NCI-H2171 treated with DMSO at 0.1 percent for 48 hours (cell line): ENCODE measurements around the gene DNAH7.
"Not testable (repeated sequence)": the region's sequence is repeated elsewhere in the genome, so short reads cannot be mapped to it uniquely, and the experiment has no call there.

Source experiments
- DNase-seq: peaks from one replicate; lab custom pipeline; 2025; lab: John Stamatoyannopoulos, UW

The DNAH7 gene

DNA sequence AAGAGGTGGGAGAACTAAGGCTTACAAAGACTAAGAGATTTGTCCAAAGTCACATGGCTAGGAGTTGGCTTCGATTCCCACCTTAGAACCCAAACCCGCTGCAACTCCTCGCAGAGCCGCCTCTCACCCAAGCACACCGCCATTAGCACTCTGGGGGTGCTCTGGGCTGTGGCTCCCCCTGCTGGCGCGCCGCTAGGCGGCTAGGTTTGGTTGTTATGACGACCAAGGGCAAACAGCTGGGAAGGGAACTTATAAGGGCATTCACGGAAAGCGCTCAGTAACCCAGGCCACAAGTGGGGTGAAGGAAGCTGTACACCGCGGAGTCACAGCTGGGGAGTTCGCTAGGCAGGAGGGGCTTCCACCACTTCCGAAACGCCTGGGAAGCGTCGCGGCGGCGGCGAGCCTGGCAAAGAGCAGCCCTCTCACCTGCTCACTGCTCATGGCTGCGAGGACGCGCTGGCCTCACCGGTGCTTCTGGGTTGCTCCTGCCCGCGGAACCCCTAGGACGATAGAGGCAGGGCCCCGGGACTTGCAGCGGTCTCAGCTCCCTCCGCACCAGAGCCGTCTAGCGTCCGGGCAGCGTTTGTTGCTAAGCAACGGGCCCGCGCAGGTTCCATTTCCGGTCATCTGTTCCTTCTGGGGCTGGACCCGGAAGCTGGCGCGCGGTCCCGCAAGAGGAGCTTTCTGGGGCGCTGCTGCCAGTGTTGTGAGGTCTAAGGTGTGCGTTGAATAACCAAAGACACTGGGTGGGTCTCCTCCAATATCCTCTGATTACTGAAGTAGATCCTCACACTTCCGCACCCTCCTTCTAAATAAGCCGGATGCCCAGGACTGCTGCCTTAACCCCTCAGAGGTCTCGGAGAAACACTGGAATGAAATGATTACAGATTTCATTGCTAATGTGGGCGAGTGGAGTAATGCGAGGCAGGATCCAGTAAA is at the start of gene DNAH7:
Gene DNAH7 (minus strand): TSS at position 567 of the 939 bp plus-strand sequence. CDS start 126 bp downstream, at position 441.
- DNase-seq, result peak; percentile 88

DNA sequence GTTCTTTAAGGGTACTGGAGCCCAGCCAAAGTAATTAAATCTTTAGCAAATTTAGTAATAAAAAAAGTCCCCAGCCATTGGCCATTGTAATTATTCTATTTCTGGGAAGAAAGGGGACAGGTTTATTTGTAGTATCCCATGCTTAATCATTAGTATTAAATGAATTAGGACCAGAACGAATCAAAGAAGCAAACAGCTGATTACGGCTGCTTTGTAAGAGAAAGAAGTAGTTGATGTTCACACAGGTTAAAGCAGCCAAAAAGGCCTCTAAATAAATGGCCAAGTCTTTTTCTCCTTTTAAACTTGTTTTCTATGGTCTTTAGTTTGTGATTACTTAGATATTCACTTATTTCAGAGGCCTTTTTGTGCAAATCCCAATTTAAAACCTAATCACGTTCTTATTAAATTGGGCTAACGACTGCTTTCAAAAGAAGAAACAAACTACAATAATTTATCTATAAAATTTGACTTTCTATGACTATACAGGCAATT is 48.6 kb upstream of the DNAH7 start:
- DNase-seq, result no peak

DNA sequence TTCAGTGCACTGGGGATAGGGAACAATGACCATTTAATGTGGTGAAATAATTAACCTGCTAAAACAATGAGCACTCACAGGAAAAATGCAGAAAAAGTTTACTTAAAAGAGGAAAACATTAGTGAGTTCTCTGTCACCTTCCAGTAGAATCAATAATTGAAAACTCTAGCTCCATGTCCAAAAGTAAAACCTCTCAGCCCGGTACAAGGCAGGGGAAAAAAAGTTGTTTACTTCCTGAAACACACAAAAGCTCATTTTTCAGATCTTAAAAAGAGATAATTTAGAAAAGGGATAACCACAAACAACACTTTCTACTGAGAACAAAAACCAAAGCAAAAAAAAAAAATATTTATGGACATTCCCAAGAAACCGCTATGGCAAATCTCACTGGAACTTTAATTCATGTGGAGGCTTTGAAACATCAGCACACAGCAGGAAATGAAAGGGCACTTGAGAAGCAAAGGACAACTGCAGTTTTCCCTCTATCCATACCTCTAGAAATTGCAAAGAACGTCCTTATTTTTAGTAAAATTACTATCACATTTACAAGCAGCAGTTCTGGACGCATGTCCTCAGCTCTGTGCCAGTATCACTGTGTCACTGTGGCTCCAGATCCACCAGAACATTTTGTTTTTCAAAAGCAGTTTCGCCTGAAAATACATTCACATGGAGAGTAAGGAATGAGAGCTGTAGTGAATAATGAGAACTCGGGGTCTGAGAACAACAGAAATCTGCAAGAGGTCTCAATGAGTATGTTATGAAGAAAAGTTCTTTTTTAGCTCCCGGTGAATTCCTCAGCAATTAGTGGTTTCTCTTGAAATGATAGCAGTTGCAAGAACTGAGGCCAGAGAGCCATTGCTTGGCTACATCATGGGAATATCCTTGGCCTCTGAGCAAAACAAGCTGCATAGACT is 44.7 kb upstream of the DNAH7 start:
- DNase-seq, result no peak

DNA sequence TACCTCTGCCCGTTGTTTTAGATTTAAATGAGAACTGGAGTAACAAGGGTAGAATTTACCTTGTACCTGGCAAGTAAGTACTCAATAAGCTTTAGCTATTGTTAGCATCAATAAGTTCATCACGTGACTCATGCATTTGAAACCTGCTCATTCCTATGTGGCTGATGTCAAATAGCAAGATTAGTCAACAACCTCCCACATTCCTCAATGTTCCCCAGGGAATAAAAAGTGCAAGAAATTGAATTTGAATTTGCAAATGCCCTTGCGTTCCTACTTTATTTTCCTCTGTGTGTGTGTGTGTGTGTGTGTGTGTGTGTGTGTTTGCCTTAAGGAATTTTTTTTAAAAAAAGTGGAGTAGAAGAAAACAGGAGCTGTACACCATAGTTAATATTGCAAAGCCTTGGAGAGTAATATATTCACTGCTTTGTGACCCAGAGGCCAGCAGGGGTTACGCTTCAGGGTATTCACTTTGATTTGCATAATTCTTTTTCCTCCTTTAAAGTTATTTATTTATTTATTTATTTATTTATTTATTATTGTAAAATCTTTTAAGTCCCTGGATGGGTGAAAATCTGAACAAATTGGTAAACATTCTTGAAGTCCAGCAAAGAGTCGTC is 43.9 kb upstream of the DNAH7 start:
- no peak for DNase-seq

DNA sequence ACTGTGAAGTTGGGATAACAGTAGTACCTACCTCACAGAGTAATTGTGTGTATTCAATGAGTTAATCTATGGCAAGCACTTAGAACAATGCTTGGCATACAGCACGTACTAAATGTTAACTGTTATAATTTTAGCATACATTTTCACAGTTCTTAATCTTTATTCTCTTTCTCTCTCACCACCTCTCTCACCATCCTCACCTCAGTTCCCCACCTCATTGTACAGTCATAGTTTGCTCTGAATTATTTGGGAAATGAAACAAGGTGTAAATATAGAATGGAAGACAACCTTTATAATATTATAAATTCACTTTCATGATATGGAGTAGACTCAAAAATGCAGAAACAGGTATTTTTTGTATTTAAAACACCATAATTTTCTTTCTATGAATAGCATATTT is 40.0 kb upstream of the DNAH7 start:
- no peak for DNase-seq

DNA sequence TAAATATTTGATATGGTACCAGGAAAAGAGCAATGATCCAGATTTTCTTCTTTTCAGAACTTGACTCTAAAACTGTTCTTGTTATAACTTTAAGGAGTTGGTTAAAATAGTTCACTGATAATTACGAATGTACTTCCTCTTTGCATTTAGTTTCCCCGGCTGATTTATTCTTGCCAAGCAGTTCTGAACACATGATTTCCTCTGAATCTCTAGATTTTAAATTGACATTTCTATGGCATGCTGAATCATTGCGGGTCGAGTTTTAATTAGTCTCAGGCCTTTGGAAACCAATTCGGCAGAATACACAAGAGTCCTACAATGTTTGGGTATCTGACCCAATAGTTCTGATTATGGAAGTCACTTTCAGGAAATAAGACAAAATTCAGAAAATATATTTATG is 37.3 kb upstream of the DNAH7 start:
- no peak for DNase-seq

DNA sequence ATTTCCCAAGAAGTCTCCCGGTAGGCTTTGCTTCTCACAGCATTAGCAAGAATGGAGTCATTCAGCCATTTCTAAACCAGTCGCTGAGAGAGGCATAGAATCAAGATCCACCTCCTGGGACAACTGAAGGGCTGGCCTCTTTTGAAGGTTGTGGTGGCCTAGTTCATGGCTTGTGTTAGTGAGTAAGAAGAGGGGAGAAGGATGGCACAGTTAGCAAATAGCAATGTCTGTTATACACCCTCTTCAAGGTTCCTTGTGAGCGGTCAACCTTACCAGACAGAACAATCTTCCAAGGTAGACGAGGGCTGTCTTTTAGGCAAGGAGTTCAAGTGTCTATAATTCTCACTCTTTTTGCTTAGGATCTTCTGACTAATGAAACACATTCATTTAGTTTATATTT is 35.4 kb upstream of the DNAH7 start:
- DNase-seq, result no peak

DNA sequence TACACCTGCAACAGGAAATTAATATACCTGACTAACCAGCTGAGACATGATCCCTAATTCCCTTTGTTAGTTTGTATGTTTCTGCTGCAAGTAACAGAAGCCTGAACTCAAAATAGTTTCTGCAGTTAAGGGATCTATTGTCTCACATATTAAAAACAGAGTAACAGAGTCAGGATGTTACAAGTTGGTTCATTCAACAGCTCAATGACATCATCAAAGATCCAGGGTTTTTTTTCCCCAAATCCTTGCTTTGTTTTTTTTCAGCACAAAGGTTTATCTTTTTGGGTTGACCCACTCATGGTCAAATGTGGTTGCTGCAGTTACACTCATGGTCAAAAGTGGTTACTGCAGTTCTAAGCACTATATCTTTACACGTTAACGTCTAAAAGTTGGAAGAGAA is 35.0 kb upstream of the DNAH7 start:
- DNase-seq, result no peak

DNA sequence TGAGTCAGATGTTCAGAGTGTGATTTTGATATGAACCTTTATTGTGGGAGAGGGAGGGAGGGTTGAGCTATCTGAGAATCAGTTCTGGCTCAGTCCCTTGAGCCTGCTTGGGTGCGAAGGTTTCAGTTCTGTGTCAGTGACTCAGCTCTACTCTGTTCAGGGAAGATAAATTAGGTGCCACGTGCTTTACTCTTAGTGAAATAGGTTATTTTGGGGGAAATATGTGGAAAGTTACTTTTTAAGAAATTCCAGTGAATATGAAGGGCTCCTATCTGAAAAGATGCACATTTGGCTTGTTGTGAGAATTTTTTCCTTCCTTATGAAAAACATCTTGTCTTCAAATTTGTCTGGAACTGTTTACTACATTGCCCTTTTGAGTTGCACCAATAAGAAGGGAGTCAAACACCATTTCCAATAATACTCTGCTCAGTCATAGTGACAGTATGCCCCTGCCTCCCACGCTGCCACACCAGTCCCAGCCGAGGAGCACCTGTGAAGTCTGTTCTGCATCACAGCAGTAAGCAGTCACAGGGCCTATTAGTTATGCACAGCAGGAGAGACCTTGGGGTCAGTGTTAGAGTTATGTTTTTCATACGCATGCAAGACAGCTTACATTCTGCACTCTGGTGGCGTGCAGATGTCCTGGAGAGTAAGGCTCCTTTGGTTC is 32.8 kb upstream of the DNAH7 start:
- no peak for DNase-seq

DNA sequence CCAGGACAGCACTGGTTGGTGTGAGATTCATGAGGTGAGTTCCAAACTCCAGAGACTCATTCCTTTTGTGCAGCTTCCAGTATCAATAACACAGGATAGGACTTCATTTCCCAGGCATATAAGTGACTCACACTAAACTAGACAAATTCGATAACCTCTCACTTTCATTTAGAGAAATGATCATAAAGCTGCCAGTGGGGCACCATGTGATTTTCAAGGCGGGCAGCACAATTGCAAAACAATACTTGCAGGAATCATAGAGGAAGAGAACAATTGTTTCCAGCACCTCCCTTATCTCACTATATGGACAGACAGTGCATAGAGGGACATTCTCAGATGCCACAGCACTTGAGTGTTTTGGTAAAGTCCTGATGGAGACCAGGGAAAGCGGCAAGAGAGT is 31.3 kb upstream of the DNAH7 start:
- no peak for DNase-seq

DNA sequence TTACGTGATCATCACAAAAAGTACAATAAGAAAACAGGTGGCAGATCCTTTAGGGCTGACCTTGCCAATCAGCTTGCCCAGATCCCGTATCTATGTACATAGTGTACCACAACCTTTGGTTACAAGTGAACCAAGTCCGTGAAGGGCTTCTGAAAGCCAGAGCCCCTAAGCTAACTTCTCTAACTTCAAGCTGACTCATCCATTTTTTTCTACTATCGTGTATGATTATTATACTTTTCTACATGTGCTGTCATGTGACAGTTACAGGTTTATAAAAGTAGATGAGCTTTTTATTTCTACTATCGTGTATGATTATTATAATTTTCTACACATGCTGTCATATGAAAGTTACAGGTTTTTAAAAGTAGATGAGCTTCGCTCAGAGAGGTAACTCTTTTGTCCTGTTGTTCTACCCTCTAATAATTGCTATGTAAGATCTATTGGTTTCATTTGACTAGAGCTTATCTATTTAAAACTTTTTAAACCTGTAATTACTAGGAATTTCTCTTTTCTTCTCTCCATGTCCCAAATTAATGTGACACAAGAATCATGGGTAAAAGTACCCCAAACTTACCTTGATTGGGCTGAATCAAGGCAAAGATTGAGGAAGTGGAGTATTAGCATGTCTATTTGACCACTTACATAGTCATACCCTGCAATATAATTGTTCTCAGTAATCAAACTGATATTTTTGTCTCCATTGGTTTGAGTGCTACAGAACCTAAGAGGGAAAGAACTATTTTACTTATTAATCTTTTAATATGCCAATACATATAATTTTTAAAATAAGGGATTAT is 29.4 kb upstream of the DNAH7 start:
- no peak for DNase-seq

DNA sequence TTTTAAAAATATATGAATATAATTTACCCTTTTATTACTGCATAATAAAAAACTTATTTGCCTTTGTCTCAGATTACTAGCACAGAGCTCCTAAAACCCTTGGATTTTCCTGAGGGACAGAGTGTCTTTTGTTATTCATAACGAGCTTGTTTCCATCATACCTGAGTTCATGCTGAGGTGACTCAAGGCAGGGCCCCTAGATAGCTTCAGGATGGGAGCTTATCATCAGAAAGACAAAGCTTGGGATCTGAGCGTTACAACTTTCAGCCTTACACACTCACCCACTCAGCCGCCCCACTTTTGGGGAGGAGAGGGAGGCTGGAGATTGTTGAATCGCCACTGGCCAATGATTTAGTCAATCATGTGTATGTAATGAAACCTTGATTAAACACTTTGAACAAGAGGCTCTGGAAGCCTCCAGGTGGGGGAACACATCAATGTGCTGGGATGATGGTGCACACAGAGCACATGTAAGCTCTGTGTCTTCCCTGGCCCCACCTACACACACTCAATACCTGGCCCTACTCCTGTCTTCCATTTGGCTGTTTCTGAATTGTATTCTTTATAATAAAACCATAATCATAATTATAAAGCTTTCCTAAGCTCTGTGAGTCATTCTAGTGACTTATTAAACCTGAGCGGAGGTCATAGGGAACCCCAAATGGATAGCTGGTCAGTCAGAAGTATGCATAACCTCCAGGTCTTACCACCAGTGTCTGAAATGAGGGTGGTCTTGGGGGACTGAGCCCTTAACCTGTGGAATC is 28.5 kb upstream of the DNAH7 start:
- no peak for DNase-seq

DNA sequence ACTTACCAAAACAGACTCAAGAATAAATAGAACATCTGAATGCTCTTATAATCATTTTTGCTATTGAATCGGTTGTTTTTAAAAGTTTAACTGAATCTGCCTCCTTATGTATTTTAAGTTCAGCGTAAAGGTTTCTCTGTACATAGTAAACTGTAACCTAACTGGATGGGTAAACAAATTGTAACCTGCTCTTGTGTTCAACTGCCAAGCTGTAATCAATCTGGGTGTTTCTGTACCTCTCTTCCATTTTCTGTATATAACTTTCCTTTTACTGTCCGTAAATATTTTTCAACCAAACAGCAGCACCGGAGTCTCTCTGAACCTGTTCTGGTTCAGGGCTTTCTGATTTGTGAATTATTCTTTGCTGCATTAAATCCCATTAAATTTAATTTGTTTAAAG is 27.6 kb upstream of the DNAH7 start:
- no peak for DNase-seq

DNA sequence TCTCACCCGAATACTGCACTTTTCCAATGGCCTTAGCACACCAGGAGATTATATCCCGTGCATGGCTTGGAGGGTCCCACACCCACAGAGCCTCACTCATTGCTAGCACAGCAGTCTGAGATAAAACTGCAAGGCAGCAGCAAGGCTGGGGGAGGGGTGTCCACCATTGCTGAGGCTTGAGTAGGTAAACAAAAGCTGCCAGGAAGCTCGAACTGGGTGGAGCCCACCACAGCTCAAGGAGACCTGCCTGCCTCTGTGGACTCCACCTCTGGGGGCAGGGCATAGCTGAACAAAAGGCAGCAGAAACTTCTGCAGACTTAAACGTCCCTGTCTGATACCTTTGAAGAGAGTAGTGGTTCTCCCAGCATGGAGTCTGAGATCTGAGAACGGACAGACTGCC is 20.8 kb upstream of the DNAH7 start:
- DNase-seq, result not testable (repeated sequence)

DNA sequence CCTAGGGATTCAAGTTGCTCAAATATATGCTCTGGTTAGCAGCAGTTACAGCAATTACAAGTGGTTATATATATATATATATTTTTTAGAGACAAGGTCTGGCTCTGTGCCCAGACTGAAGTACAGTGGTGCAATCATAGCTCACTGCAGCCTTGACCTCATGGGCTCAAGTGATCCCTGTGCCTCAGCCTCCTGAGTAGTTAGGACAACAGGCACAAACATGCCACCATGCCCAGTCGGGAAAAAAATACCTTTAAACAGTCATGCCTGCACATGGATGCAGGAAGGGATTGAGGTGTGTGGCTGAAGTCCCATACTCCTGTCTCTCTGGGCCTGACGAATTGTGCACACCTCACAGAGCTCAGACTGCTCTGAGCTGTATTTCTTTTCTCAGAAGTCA is 19.6 kb upstream of the DNAH7 start:
- peak; percentile 35 for DNase-seq

DNA sequence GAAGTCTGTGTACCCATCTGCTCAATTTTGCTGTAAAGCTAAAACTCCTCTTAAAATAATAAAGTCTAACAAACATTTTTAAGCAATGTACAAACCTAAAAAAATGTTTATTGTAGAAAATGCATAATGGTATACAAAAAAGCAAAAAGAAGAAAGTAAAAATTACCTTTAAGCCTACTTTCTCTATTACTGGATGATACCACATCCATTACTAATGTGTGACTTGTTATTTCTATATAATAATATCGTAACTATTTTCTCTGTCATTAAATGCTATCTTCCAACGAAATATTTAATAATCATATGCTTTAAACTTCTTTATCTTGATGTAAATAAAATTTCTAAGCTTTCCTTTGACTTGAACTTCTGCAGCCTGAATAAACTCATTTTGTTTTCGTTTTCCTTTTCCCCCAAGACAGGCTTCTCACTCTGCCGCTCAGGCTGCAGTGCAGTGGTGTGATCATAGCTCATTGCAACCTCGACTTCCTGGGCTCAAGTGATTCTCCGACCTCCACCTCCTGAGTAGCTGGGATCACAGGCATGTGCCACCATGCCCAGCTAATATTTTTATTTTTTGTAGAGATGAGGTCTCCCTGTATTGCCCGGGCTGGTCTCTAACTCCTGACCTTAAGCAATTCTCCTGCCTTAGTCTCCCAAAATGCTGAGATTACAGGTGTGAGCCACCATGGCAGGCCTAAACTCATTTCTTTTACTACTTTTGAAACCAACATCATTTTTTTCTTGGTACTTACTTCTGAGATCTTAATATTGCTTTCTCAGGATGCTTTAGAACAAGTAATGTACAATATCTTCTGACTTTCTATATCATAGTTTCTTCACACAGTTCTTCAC is 18.1 kb upstream of the DNAH7 start:
- no peak for DNase-seq

DNA sequence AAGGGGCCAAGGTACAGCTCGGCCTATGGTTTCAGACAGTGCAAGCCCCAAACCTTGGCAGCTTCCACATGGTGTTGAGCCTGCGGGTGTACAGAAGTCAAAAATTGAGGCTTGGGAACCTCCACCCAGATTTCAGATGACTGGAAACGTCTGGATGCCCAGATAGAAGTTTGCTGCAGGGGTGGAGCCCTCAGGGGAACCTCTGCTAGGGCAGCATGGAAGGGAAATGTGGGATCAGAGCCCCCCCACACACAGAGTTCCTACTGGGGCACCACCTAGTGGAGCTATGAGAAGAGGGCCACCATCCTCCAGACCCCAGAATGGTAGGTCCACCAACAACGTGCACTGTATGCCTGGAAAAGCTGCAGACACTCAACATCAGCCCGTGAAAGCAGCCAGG is 15.0 kb upstream of the DNAH7 start:
- no peak for DNase-seq

DNA sequence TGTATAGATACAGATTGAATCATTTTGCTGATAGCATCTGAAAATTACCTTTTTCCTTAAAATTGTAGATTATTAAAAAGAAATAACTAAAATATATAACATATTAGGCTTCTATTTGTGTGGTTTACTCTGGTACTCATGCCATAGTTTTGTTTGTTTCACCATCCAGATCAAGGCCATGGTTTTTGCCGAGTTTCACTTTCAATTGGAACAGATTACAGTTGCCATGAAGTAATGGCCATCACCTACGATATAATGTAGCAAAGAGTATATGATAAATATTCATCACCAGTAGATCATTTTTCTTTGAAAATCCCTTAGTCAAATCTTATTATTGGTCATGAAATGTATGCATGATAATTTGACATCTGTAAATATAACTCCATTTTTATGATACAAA is 11.9 kb upstream of the DNAH7 start:
- no peak for DNase-seq

DNA sequence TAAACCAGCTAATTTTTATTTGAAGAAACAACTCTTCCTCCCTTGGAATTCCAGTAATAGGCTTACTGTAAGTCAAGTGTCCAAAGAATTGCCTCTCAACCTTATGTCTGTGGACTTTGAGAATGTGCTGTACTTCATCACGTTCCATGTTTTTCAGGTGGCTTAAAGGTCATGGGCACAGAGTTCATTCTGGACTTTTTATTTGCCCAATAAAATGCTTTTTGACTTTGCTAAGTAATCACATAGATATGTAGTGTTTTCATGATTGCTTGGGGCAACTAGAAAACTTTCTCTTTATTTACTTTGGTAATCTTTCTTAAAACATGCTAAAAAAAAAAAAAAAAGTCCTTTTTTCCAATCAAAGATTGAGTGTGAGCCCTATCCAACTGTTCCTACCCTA is 10.4 kb upstream of the DNAH7 start:
- no peak for DNase-seq
